ENCODE measurements around the gene RBM20. TPM values are rescaled to one million over a fixed set of nuclear protein-coding genes. Genes with fewer than 3 reads are reported as not detected.
A peak's percentile ranks its signal among the peaks of the same experiment; 100 is the strongest.

The RBM20 gene
- total and polyA plus RNA-seq, 10 of the 15 experiments (the other 5 are each of a cell fraction or from before 2014, with no cell fraction given) = 0.04 to 0.26 (median 0.15) TPM

DNA sequence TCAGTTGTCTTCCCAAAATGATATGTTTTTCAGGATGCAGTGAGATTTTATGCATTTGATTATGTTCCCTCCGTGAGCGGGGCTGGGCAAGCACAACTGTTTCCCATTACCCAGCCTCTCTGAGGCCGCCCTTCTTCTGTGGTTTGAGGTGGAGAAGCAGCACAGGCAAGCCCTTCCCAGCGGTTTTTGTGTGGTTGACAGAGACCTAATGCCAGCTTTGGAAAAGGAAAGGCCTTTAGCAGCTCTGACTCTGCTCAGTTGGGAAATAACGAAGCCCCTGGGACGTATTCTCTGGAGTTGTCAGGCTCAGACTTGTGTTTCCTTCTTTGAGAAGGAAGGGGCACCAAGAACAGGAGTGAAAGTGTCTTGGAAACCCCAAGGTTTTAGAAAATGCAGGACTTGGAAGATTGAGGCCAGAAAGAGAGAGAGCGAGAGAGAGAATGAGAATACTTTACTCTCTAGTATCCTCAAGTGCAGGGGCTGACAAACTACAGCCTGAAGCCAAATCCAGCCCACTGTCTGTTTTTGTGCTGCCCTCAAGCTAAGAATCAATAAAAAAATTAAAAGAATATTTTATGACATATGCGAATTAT lies 207.0 kb downstream of the RBM20 start:
- no peak for FAIRE-seq
- no peaks in the 10 kb centered on the region for H3K36me3 ChIP-seq (ENCODE audit: control insufficient read depth in 2 of 2, insufficient read depth in 2 of 2, low read length in 1 of 2)
- TF ChIP-seq IKZF2 (IDR thresholded peaks at IDR 0.05) (peak in 1 of 2 experiments; percentile 15; a peak in 1 of 4 replicates), MEF2B (IDR thresholded peaks at IDR 0.05; ENCODE audit: partially characterized antibody, poor library complexity, severe bottlenecking) (peak; percentile 20), RUNX3 (IDR thresholded peaks at IDR 0.05; ENCODE audit: low read length) (peak; percentile 52; the same call in 1 of the 2 replicates), FOXM1 (IDR thresholded peaks at IDR 0.05; ENCODE audit: low read depth, low read length) (no peak), EED (IDR thresholded peaks at IDR 0.05; ENCODE audit: low read depth) (peak; percentile 48; the same call in 1 of the 2 replicates)
- intact Hi-C loops (cut with micrococcal nuclease; ENCODE audit: unreplicated experiment) (no loop called here), in situ Hi-C loops (cut with MboI) (no loop called here)
- H3K4me1 ChIP-seq (ENCODE audit: control insufficient read depth, insufficient read depth, low read length) = peaks cover 49% of the 10 kb centered on the region
- no peaks in the 10 kb centered on the region for H3K79me2 ChIP-seq (ENCODE audit: control insufficient read depth, insufficient read depth, low read length)
- H3K4me3 ChIP-seq = no peak overlapping the region
- ChIA-PET RAD21 (ENCODE audit: unreplicated experiment) (interaction anchor here (0.7 to 5.9 kb wide), 13 partner anchors 8 to 77 kb away, joined by 3 to 50 read pairs (median 6); partner anchors contain the start of genes BBIP1, PDCD4 and SHOC2), POLR2A (interaction anchor here (0.8 to 6.2 kb wide), 8 partner anchors 9 to 22 kb away, joined by 3 to 43 read pairs (median 11); partner anchors contain the start of gene PDCD4), SMC1A (ENCODE audit: uncharacterized antibody, unreplicated experiment) (interaction anchor here (0.7 to 6.2 kb wide), 13 partner anchors 9 to 822 kb away, joined by 3 to 86 read pairs (median 7); no protein-coding TSS in a partner anchor), CTCF (interaction anchor here (1.0 to 4.1 kb wide), 8 partner anchors 8 to 47 kb away, joined by 3 to 27 read pairs (median 6); no protein-coding TSS in a partner anchor)
- H3K27ac ChIP-seq (ENCODE audit: control insufficient read depth, insufficient read depth) = peak overlapping the region; percentile 15; the same call in 1 of the 2 replicates
- no peaks in the 10 kb centered on the region for H3K27me3 ChIP-seq (replicated peaks in 1 of 2; ENCODE audit: control insufficient read depth in 2 of 2, insufficient read depth in 2 of 2, low read length in 1 of 2)
- H3K9me3 ChIP-seq (replicated peaks; ENCODE audit: control insufficient read depth, insufficient read depth, low read length) = peaks cover 2% of the 10 kb centered on the region; the same call in 1 of the 3 replicates
- WGBS (ENCODE audit: insufficient coverage, insufficient replicate concordance, low lambda C conversion rate, missing lambda C conversion rate) = 67% methylated on average over 8 of the region's 8 CpGs
- no peaks in the 10 kb centered on the region for H4K20me1 ChIP-seq (ENCODE audit: control insufficient read depth, insufficient read depth)
- no peak for DNase-seq (ENCODE audit: low read depth, low spot score)
- BruUV-seq (replicated peaks) = no TSS peak
- H2AFZ ChIP-seq (ENCODE audit: control insufficient read depth, low read depth, low read length) = peak overlapping the region; percentile 25
- no peak for ATAC-seq
- no peak overlapping the region for H3K9ac ChIP-seq (ENCODE audit: control insufficient read depth, insufficient read depth, low read length)
- H3K4me2 ChIP-seq (ENCODE audit: control insufficient read depth, insufficient read depth) = peak overlapping the region; percentile 3; the same call in 1 of the 2 replicates

All from GM12878 (cell line).